CD4-positive, alpha-beta T cell treated with Interleukin-10 for 1 hour (primary cell): ENCODE results near the gene MERTK.
"Not testable (repeated sequence)": the region's sequence is repeated elsewhere in the genome, so short reads cannot be mapped to it uniquely, and the experiment has no call there.

ENCODE experiments used
- DNase-seq: peaks from one replicate; pipeline ENCODE4 v3.0.0-alpha.2; 2020

Gene MERTK

GRCh38 chr2:111946294-111947114 lies 48.1 kb downstream of the MERTK start:
- DNase-seq = no peak

GRCh38 chr2:111947219-111947618 lies 48.8 kb downstream of the MERTK start:
- DNase-seq = no peak

GRCh38 chr2:111948832-111949231 lies 50.4 kb downstream of the MERTK start:
- no peak for DNase-seq

- no peak for DNase-seq
These were observed 51.8 kb downstream of the MERTK start for GRCh38 chr2:111950236-111950635.

- DNase-seq = no peak
These were observed 53.1 kb downstream of the MERTK start for GRCh38 chr2:111951486-111951885.

- no peak for DNase-seq
These were observed 54.6 kb downstream of the MERTK start for GRCh38 chr2:111952871-111953452.

GRCh38 chr2:111954602-111955332 lies 56.4 kb downstream of the MERTK start:
- no peak for DNase-seq

GRCh38 chr2:111957872-111958354 lies 59.5 kb downstream of the MERTK start:
- DNase-seq = no peak

GRCh38 chr2:111958901-111959300 lies 60.5 kb downstream of the MERTK start:
- DNase-seq = no peak

GRCh38 chr2:111961663-111962062 lies 63.3 kb downstream of the MERTK start:
- DNase-seq = no peak

- DNase-seq = not testable (repeated sequence)
These were observed 64.7 kb downstream of the MERTK start for GRCh38 chr2:111963086-111963485.

- not testable (repeated sequence) for DNase-seq
These were observed 65.1 kb downstream of the MERTK start for GRCh38 chr2:111963508-111963907.

- DNase-seq = no peak
These were observed 66.7 kb downstream of the MERTK start for GRCh38 chr2:111965062-111965461.

- DNase-seq = no peak
These were observed 67.8 kb downstream of the MERTK start for GRCh38 chr2:111966241-111966640.

GRCh38 chr2:111967018-111967417 lies 68.6 kb downstream of the MERTK start:
- DNase-seq = no peak

GRCh38 chr2:111970453-111970852 lies 72.0 kb downstream of the MERTK start:
- no peak for DNase-seq

- DNase-seq = no peak
These were observed 74.7 kb downstream of the MERTK start for GRCh38 chr2:111972955-111973565.

- DNase-seq = no peak
These were observed 75.3 kb downstream of the MERTK start for GRCh38 chr2:111973701-111974100.

- DNase-seq = no peak
These were observed 76.7 kb downstream of the MERTK start for GRCh38 chr2:111975053-111975552.

GRCh38 chr2:111975819-111976218 lies 77.4 kb downstream of the MERTK start:
- no peak for DNase-seq

GRCh38 chr2:111977240-111977639 lies 78.8 kb downstream of the MERTK start:
- no peak for DNase-seq

- no peak for DNase-seq
These were observed 80.2 kb downstream of the MERTK start for GRCh38 chr2:111978452-111979170.
